ENCODE measurements around the gene LARP4B.

Gene LARP4B

DNA sequence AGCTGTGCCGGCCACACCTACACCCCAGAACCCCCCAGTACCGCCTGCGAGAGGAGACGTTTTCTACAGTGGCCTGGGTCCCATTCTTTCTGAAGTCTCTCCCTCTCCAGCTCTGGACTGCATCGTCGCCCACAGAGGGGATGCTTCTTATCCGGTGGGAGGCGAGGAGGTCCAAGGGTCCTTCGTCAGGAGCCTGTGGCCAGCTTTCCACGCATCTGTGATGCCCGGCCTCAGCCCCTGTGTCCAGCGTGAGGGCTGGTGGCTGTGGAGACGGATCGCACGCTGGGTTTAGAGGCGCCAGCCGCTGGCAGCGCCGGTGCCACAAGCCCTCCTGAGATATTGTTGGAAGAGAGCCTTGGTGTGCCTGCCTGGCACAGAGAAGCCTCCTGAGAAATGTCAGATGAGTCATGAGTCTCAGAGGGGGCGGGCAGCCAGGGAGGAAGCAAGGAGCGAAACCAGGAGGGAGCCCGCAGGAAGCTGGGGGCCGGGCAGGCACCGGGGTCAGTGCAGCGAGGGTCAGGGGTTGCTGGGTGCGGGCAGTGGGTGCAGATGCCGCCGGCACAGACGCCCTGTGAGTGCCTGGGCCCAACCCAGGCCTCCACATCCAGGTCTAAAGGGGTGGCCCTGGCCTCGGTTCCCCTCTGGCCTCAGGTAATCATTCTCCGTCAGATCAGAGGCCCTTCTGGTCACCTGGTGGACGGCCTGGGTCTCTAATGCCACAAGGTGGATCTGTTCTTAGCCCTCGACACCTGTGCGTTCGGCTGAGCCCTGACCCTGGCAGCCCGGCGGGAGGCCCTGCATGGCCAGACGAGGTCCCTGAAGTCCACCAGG lies 156.0 kb downstream of the LARP4B start:
- Histone ChIP-seq H3K4me3 (ENCODE audit: low read depth in 1 of 2, low read length in 1 of 2) (no peak overlapping the region), H3K27ac (no peak overlapping the region), H3K4me1 (ENCODE audit: control insufficient read depth in 1 of 2, insufficient read depth in 1 of 2, low read depth in 1 of 2, low read length in 1 of 2) (no peaks in the 10 kb centered on the region), H3K27me3 (no peaks in the 10 kb centered on the region), H3K36me3 (no peaks in the 10 kb centered on the region), H3K9me3 (no peaks in the 10 kb centered on the region)
- TF ChIP-seq, protein P1, sequence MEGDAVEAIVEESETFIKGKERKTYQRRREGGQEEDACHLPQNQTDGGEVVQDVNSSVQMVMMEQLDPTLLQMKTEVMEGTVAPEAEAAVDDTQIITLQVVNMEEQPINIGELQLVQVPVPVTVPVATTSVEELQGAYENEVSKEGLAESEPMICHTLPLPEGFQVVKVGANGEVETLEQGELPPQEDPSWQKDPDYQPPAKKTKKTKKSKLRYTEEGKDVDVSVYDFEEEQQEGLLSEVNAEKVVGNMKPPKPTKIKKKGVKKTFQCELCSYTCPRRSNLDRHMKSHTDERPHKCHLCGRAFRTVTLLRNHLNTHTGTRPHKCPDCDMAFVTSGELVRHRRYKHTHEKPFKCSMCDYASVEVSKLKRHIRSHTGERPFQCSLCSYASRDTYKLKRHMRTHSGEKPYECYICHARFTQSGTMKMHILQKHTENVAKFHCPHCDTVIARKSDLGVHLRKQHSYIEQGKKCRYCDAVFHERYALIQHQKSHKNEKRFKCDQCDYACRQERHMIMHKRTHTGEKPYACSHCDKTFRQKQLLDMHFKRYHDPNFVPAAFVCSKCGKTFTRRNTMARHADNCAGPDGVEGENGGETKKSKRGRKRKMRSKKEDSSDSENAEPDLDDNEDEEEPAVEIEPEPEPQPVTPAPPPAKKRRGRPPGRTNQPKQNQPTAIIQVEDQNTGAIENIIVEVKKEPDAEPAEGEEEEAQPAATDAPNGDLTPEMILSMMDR (IDR thresholded peaks at IDR 0.05), result no peak

DNA sequence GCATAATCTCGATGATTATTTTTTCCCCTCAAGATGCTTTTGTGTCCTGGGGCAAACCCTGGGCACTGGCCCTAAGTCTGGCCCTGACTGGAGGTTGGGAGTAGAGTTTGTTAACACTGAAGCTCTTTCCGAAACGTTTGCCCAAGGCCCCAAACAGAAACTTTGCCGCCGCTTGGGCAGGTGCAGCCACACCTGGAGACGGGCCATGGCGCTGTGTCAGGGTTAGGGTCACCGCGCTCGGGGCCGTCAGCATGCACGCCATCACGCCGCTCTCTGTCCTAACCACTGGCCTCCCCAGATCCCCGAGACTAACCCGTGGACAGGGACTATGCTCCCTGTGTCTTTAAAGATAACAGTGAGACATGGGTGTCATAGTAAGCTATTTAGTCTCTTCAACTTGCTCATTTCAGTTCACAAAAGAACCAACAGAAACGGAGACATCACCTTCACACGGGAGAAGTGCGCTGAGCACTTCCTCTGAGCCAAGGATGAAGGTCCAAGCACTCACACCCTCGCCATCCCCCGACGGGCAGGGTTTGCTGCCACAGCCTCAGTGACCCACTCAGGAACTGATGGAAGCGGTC lies 156.8 kb downstream of the LARP4B start:
- Histone ChIP-seq H3K36me3 (no peaks in the 10 kb centered on the region), H3K9me3 (no peaks in the 10 kb centered on the region), H3K27ac (no peak overlapping the region), H3K27me3 (no peaks in the 10 kb centered on the region), H3K4me1 (ENCODE audit: control insufficient read depth in 1 of 2, insufficient read depth in 1 of 2, low read depth in 1 of 2, low read length in 1 of 2) (no peaks in the 10 kb centered on the region), H3K4me3 (ENCODE audit: low read depth in 1 of 2, low read length in 1 of 2) (no peak overlapping the region)
- TF ChIP-seq, protein P1 (IDR thresholded peaks at IDR 0.05), result no peak

DNA sequence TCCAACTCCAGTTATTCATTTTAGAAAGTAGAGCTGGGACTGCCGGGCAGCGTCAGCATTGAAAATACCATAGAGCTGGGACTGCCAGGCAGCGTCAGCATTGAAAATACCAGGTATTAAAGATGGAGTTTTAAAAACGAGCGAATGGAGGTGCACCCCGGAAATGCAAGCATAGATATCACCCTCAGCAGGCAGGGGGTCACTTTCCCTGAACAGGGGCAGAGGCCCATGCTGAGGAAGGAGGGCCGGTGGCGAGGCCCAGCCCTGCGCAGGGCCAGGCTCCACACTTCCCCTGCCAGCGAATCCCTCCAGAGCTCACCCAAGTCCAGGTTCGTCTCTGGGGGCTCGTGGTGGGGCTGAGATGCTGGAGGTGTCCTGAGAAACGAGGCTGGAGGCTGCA lies 157.3 kb downstream of the LARP4B start:
- H3K36me3 ChIP-seq, result no peaks in the 10 kb centered on the region
- H3K9me3 ChIP-seq, result no peaks in the 10 kb centered on the region
- TF ChIP-seq, protein P1 (IDR thresholded peaks at IDR 0.05), result no peak
- H3K27ac ChIP-seq, result no peak overlapping the region
- H3K4me3 ChIP-seq (ENCODE audit: low read depth in 1 of 2, low read length in 1 of 2), result no peak overlapping the region
- no peaks in the 10 kb centered on the region for H3K27me3 ChIP-seq
- no peaks in the 10 kb centered on the region for H3K4me1 ChIP-seq (ENCODE audit: control insufficient read depth in 1 of 2, insufficient read depth in 1 of 2, low read depth in 1 of 2, low read length in 1 of 2)

DNA sequence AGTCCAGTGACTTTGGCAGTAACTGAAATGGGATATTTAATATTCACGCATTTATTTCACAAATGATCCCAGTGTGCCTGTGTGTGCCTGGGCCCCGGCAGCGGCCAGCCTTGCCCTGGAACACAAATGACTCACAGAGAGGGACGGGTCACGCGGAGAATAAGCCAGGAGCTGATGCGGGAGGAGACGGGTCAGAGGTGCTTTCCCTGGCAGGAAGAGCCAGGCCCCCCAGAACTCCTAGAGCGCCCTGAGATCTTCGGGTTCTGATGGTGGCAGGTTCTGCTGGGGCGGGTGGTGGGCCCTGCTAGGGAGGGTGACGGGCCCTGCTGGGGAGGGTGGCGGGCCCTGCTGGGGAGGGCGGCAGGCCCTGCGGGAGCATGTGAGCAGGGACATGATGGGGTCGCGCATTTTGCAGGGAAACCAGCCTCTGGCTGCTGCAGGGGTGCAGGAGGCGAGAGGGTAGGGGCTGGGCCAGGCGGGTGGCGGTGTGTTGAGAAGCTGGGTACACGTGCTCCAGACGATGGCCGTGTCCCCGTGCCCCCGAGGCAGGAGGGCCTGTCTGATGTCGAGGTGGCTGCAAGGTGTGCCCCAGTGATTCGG lies 157.8 kb downstream of the LARP4B start:
- TF ChIP-seq, protein P1 (IDR thresholded peaks at IDR 0.05), result no peak
- Histone ChIP-seq H3K4me1 (ENCODE audit: control insufficient read depth in 1 of 2, insufficient read depth in 1 of 2, low read depth in 1 of 2, low read length in 1 of 2) (no peaks in the 10 kb centered on the region), H3K4me3 (ENCODE audit: low read depth in 1 of 2, low read length in 1 of 2) (no peak overlapping the region)

DNA sequence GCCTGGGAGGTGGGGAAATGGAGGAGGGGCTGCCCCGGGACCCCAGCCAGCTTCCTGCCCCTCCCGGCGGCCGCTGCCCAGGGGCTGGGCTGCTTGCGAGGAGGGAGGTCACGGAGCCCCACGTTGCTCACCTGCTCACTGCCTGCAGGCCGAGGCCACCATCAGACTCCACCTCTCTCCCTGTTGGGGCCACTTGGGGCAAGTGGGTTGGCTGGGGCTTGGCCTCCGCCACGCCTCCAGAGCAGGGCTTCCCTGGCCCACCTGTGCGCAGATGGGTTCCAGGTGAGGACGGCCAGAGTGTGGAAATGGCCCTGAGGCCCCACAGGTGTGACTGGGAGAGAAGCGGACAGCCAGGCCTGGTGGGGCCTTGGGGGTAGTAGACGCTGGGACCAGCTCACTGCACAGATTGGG lies 159.3 kb downstream of the LARP4B start:
- no peak overlapping the region for H3K27ac ChIP-seq
- H3K4me1 ChIP-seq (ENCODE audit: control insufficient read depth in 1 of 2, insufficient read depth in 1 of 2, low read depth in 1 of 2, low read length in 1 of 2), result no peaks in the 10 kb centered on the region
- no peaks in the 10 kb centered on the region for H3K36me3 ChIP-seq
- H3K9me3 ChIP-seq, result no peaks in the 10 kb centered on the region
- no peaks in the 10 kb centered on the region for H3K27me3 ChIP-seq
- TF ChIP-seq, protein P1 (IDR thresholded peaks at IDR 0.05), result no peak
- H3K4me3 ChIP-seq (ENCODE audit: low read depth in 1 of 2, low read length in 1 of 2), result no peak overlapping the region

More for the DNA sequence above, 157.8 kb downstream of the LARP4B start:
- Histone ChIP-seq H3K27me3 (no peaks in the 10 kb centered on the region), H3K9me3 (no peaks in the 10 kb centered on the region), H3K36me3 (no peaks in the 10 kb centered on the region), H3K27ac (no peak overlapping the region)
